Spleen (tissue), 11 donors: Measurements from ENCODE around the gene CD58. TPM values are rescaled to one million over a fixed set of nuclear protein-coding genes. Genes with fewer than 3 reads are reported as not detected.

Experiments
- DNase-seq: peaks from one replicate; pipeline ENCODE4 v3.0.0-alpha.2; 2020
- H3K27ac ChIP-seq, 8 donors: fragments of 200-600 bp; sonication (generic) in 7 of 8; 1 replicate in 4 of 8; 2 replicates in 4 of 8; pipeline versions ENCODE4 v1.5.0 to v1.8.0; 2016 to 2021; ENCODE audit warnings: inconsistent platforms in 4 of 8, mild to moderate bottlenecking in 4 of 8, moderate library complexity in 1 of 8
- H3K27me3 ChIP-seq, 7 donors: fragments of 200-600 bp; sonication (generic) in 6 of 7; replicated peaks in 1 of 7; 1 replicate in 4 of 7; 2 replicates in 3 of 7; pipeline versions ENCODE4 v1.5.0 to v1.8.0; 2016 to 2021; ENCODE audit warnings: inconsistent platforms in 3 of 7, mild to moderate bottlenecking in 1 of 7
- H3K36me3 ChIP-seq, 6 donors: fragments of 200-600 bp; sonication (generic) in 5 of 6; 1 replicate in 4 of 6; 2 replicates in 2 of 6; pipeline versions ENCODE4 v1.5.0 to v1.8.0; 2016 to 2021; ENCODE audit warnings: inconsistent platforms in 2 of 6
- H3K4me1 ChIP-seq, 6 donors: fragments of 200-600 bp; sonication (generic) in 5 of 6; 1 replicate in 3 of 6; 2 replicates in 3 of 6; pipeline versions ENCODE4 v1.5.0 to v1.8.0; 2016 to 2021; ENCODE audit warnings: inconsistent platforms in 3 of 6
- H3K4me3 ChIP-seq, 8 donors: fragments of 200-600 bp; sonication (generic) in 7 of 8; 1 replicate in 4 of 8; 2 replicates in 4 of 8; pipeline versions ENCODE4 v1.5.0 to v1.8.0; 2016 to 2021; ENCODE audit warnings: inconsistent platforms in 4 of 8, mild to moderate bottlenecking in 4 of 8, moderate library complexity in 2 of 8
- H3K9me3 ChIP-seq, 8 donors: fragments of 200-600 bp; sonication (generic) in 7 of 8; 1 replicate in 4 of 8; 2 replicates in 4 of 8; pipeline versions ENCODE4 v1.5.0 to v1.8.0; 2016 to 2021; ENCODE audit warnings: inconsistent platforms in 4 of 8
- CTCF ChIP-seq, 11 experiments: fragments of 200-600 bp in 7 of 11; fragments of 450-650 bp in 4 of 11; sonication (generic) in 4 of 11; IDR thresholded peaks in 8 of 11; conservative IDR thresholded peaks in 3 of 11; 1 replicate in 7 of 11; 2 replicates in 4 of 11; pipeline versions ENCODE4 v1.4.0 to v1.8.0; 2016 to 2021; ENCODE audit warnings: antibody characterized with exemption in 11 of 11, inconsistent platforms in 4 of 11, mild to moderate bottlenecking in 1 of 11
- POLR2A ChIP-seq, 3 donors: fragments of 450-650 bp; IDR thresholded peaks; one replicate each; pipeline ENCODE4 v1.5.1; 2017; ENCODE audit warnings: antibody characterized with exemption in 3 of 3, mild to moderate bottlenecking in 1 of 3
- POLR2AphosphoS5 ChIP-seq, 3 donors: sonication (generic); formaldehyde crosslinking; IDR thresholded peaks; one replicate each; pipeline ENCODE4 v1.5.1; 2017; ENCODE audit warnings: antibody characterized with exemption in 3 of 3
- WGBS, 5 donors: extraction: QIAGEN DNeasy Blood & Tissue Kit in 3 of 5; methylation state at CpG; one replicate each; pipeline versions ENCODE4 v1.1.5 to v1.1.7; 2013 to 2018; 5-methylcytosine and 5-hydroxymethylcytosine counted together
- intact Hi-C: fragments of 100-400 bp; cut with DNase I; formaldehyde crosslinking; loops from one replicate; pipeline ENCODE4 v1.15.0; 2023; ENCODE audit warnings: low total_unique reads
- polyA plus RNA-seq, 3 donors: library from polyadenylated mRNA; stranded (reverse); fragments of 200-250 nt; gene quantifications; one replicate each; pipeline ENCODE4 v1.2.1, GENCODE V29; 2013
- total RNA-seq, 7 donors: library from RNA; depleted of rRNA in 3 of 7; stranded (reverse); fragments of >200 nt in 3 of 7; fragmentation: NEBNext Ultra II Directional in 4 of 7; extraction: Animal tissue kit (Norgen Biotek cat#: 25700) in 4 of 7; gene quantifications; one replicate each; pipeline versions ENCODE4 v1.1.0 to v1.2.1, GENCODE V29; 2016 to 2021
- donor health status: healthy with polysubstance abuse.
- donor health status: DM: no; HTN: no; CAD: no; lungs with moderate emphysema.
- donor health status: DM: no; HTN: no; CAD: no.
- donor health status: Bipolar disorder and iron deficiency.
- donor health status: healthy.
- donor health status: DM: no; HTN: no; CAD: no.
- donor health status: DM: yes; HTN: yes; CAD: no.

CD58 gene
- total and polyA plus RNA-seq, 10 donors, result 9.7 to 52.1 (median 30.0) TPM

GRCh38 chr1:116485976-116486375, 84.8 kb downstream of the CD58 start:
- no peaks in the 10 kb centered on the region for H3K27me3 ChIP-seq
- H3K9me3 ChIP-seq, result no peaks in the 10 kb centered on the region
- intact Hi-C loops, result loop anchor here (5.0 to 10.0 kb wide), 2 partner anchors 121 to 344 kb away; no protein-coding TSS in a partner anchor
- H3K36me3 ChIP-seq, result no peaks in the 10 kb centered on the region
- no peak for DNase-seq
- H3K4me3 ChIP-seq, result no peak overlapping the region
- H3K4me1 ChIP-seq, result peaks cover 0 to 22% (median 4%) of the 10 kb centered on the region in 6 donors
- TF ChIP-seq POLR2A (IDR thresholded peaks at IDR 0.05), result no peak
- no peak for TF ChIP-seq CTCF (IDR thresholded peaks at IDR 0.05 in 8 of 11, conservative IDR thresholded peaks at IDR 0.05 in 3 of 11)
- no peak for TF ChIP-seq POLR2AphosphoS5 (IDR thresholded peaks at IDR 0.05)
- 81 to 94% (median 88%) methylated on average over 2 of the region's 2 CpGs for WGBS, 5 donors
- no peak overlapping the region for H3K27ac ChIP-seq

GRCh38 chr1:116485071-116485735, 85.6 kb downstream of the CD58 start:
- intact Hi-C loops, result loop anchor here (5.0 to 10.0 kb wide), 2 partner anchors 120 to 343 kb away; no protein-coding TSS in a partner anchor
- Histone ChIP-seq H3K4me1 (peaks cover 0 to 22% (median 4%) of the 10 kb centered on the region in 6 donors), H3K4me3 (no peak overlapping the region), H3K9me3 (no peaks in the 10 kb centered on the region), H3K27me3 (no peaks in the 10 kb centered on the region), H3K36me3 (no peaks in the 10 kb centered on the region), H3K27ac (no peak overlapping the region)
- 38 to 57% (median 41%) methylated on average over 4 to 6 of the region's 6 CpGs for WGBS, 5 donors
- DNase-seq, result peak; percentile 95
- no peak for TF ChIP-seq POLR2A (IDR thresholded peaks at IDR 0.05)
- peak in 1 of 3 donors; percentile 45 for TF ChIP-seq POLR2AphosphoS5 (IDR thresholded peaks at IDR 0.05)
- TF ChIP-seq CTCF (IDR thresholded peaks at IDR 0.05 in 8 of 11, conservative IDR thresholded peaks at IDR 0.05 in 3 of 11), result peak; percentile 68 to 96 (median 86)

- Histone ChIP-seq H3K36me3 (no peaks in the 10 kb centered on the region), H3K4me3 (no peak overlapping the region), H3K9me3 (no peaks in the 10 kb centered on the region), H3K27ac (no peak overlapping the region), H3K4me1 (peaks cover 0 to 9% (median 4%) of the 10 kb centered on the region in 6 donors), H3K27me3 (no peaks in the 10 kb centered on the region)
- no peak for TF ChIP-seq POLR2A (IDR thresholded peaks at IDR 0.05)
- TF ChIP-seq POLR2AphosphoS5 (IDR thresholded peaks at IDR 0.05), result no peak
- TF ChIP-seq CTCF (IDR thresholded peaks at IDR 0.05 in 8 of 11, conservative IDR thresholded peaks at IDR 0.05 in 3 of 11), result no peak
- no peak for DNase-seq
- intact Hi-C loops, result loop anchor here (10.0 kb wide), 1 partner anchor 119 kb away; no protein-coding TSS in a partner anchor
- WGBS, 5 donors, result 76 to 88% (median 80%) methylated on average over 11 of the region's 11 CpGs
Measured at GRCh38 chr1:116483481-116484309, 87.1 kb downstream of the CD58 start.

GRCh38 chr1:116482490-116482889, 88.3 kb downstream of the CD58 start:
- peaks cover 0 to 9% (median 4%) of the 10 kb centered on the region in 6 donors for H3K4me1 ChIP-seq
- no peak for TF ChIP-seq POLR2A (IDR thresholded peaks at IDR 0.05)
- H3K27ac ChIP-seq, result no peak overlapping the region
- H3K27me3 ChIP-seq, result no peaks in the 10 kb centered on the region
- intact Hi-C loops, result loop anchor here (10.0 kb wide), 1 partner anchor 118 kb away; no protein-coding TSS in a partner anchor
- no peak for DNase-seq
- 91 to 100% (median 100%) methylated on average over 2 of the region's 2 CpGs for WGBS, 5 donors
- no peaks in the 10 kb centered on the region for H3K36me3 ChIP-seq
- H3K4me3 ChIP-seq, result no peak overlapping the region
- H3K9me3 ChIP-seq, result no peaks in the 10 kb centered on the region
